ENCODE measurements around the gene NR3C1. TPM values are rescaled to one million over a fixed set of nuclear protein-coding genes. Genes with fewer than 3 reads are reported as not detected.

Gene NR3C1
- total RNA-seq, 1 donor from 2014 or later = 14.2 TPM

- DNase-seq (ENCODE audit: low read depth in 2 of 2) = no peak
These were observed 23.0 kb upstream of the NR3C1 start for GRCh38 chr5:143426437-143426991.

- DNase-seq (ENCODE audit: low read depth in 2 of 2) = no peak
These were observed 22.3 kb upstream of the NR3C1 start for GRCh38 chr5:143425835-143426234.

- no peak for DNase-seq (ENCODE audit: low read depth in 2 of 2)
These were observed 14.8 kb upstream of the NR3C1 start for GRCh38 chr5:143418140-143418866.

- DNase-seq (ENCODE audit: low read depth in 2 of 2) = no peak
These were observed 14.1 kb upstream of the NR3C1 start for GRCh38 chr5:143417503-143418139.

- no peak for DNase-seq (ENCODE audit: low read depth in 2 of 2)
These were observed 12.9 kb upstream of the NR3C1 start for GRCh38 chr5:143416411-143416810.

- DNase-seq (ENCODE audit: low read depth in 2 of 2) = no peak
These were observed 10.6 kb upstream of the NR3C1 start for GRCh38 chr5:143413958-143414669.

- DNase-seq (ENCODE audit: low read depth in 2 of 2) = no peak
These were observed 9.3 kb upstream of the NR3C1 start for GRCh38 chr5:143412661-143413342.

- no peak for DNase-seq (ENCODE audit: low read depth in 2 of 2)
These were observed 6.4 kb upstream of the NR3C1 start for GRCh38 chr5:143409926-143410325.

GRCh38 chr5:143406408-143406807 lies 2.9 kb upstream of the NR3C1 start:
- no peak for DNase-seq (ENCODE audit: low read depth in 2 of 2)

- no peak for DNase-seq (ENCODE audit: low read depth in 2 of 2)
These were observed 2.3 kb upstream of the NR3C1 start for GRCh38 chr5:143405849-143406098.

GRCh38 chr5:143405063-143405848 lies 1.8 kb upstream of the NR3C1 start:
- peak in 1 of 2 donors; percentile 80 for DNase-seq (ENCODE audit: low read depth in 2 of 2)

GRCh38 chr5:143404416-143405062 lies 1.1 kb upstream of the NR3C1 start:
- peak in 1 of 2 donors; percentile 74 for DNase-seq (ENCODE audit: low read depth in 2 of 2)

GRCh38 chr5:143403334-143403592 lies 223 bp downstream of the NR3C1 start:
- no peak for DNase-seq (ENCODE audit: low read depth in 2 of 2)

- DNase-seq (ENCODE audit: low read depth in 2 of 2) = peak in 1 of 2 donors; percentile 57
These were observed 743 bp downstream of the NR3C1 start for GRCh38 chr5:143402553-143403333.

- peak in 1 of 2 donors; percentile 33 for DNase-seq (ENCODE audit: low read depth in 2 of 2)
These were observed 1.4 kb downstream of the NR3C1 start for GRCh38 chr5:143402017-143402552.

GRCh38 chr5:143401227-143402016 lies 2.1 kb downstream of the NR3C1 start:
- no peak for DNase-seq (ENCODE audit: low read depth in 2 of 2)

GRCh38 chr5:143400541-143401226 lies 2.8 kb downstream of the NR3C1 start:
- DNase-seq (ENCODE audit: low read depth in 2 of 2) = peak in 1 of 2 donors; percentile 44

Measured in dermis microvascular lymphatic vessel endothelial cell (primary cell).